SK-N-SH (cell line): ENCODE data around the gene CATSPER3. TPM values are rescaled to one million over a fixed set of nuclear protein-coding genes. Genes with fewer than 3 reads are reported as not detected.

Source experiments
- CTCF ChIA-PET: fragments of 300-600, 350-600 bp; formaldehyde crosslinking; extraction: SDS; loops from one replicate; lab custom pipeline; 2021; lab: Yijun Ruan, JAX
- POLR2A ChIA-PET: fragments of 350-600 bp; sonication (Branson Sonifier 250); formaldehyde crosslinking; extraction: SDS; loops from one replicate; lab custom pipeline; 2020; ENCODE audit warnings: antibody characterized with exemption, inconsistent platforms; lab: Yijun Ruan, JAX
- DNase-seq: peaks from one replicate; pipeline ENCODE4 v3.0.0; 2012
- H2AFZ ChIP-seq: fragments of 200-600 bp; sonication (generic); 2 replicates; pipeline ENCODE4 v1.8.1; 2016; ENCODE audit warnings: antibody characterized with exemption, mild to moderate bottlenecking, low read depth
- H3F3A ChIP-seq: fragments of 200-600 bp; sonication (generic); replicated peaks from 2 replicates; pipeline ENCODE3; 2016; ENCODE audit warnings: antibody characterized with exemption, mild to moderate bottlenecking; ENCODE audit not compliant: insufficient read depth
- H3K27ac ChIP-seq, 2 experiments: fragments of 200-500 bp in 1 of 2; fragments of 200-600 bp in 1 of 2; sonication (Bioruptor generic) in 1 of 2; sonication (generic), shearing (Covaris generic) in 1 of 2; 2 replicates each; pipeline versions ENCODE4 v1.5.1 to v1.6.1; 2014 to 2016; ENCODE audit warnings: low read depth in 2 of 2, inconsistent platforms in 1 of 2, low read length in 1 of 2, mild to moderate bottlenecking in 1 of 2, mixed read lengths in 1 of 2
- H3K27me3 ChIP-seq: fragments of 200-600 bp; sonication (generic), shearing (Covaris generic); 2 replicates; pipeline ENCODE4 v1.6.1; 2016; ENCODE audit warnings: mixed run types; ENCODE audit not compliant: insufficient read depth
- H3K36me3 ChIP-seq, 2 experiments: fragments of 200-500 bp in 1 of 2; fragments of 200-600 bp in 1 of 2; sonication (Bioruptor generic) in 1 of 2; sonication (generic) in 1 of 2; replicated peaks in 1 of 2; 2 replicates each; pipeline versions ENCODE3 to v1.5.1; 2014 to 2016; ENCODE audit warnings: low read length in 1 of 2, mild to moderate bottlenecking in 1 of 2; ENCODE audit not compliant: insufficient read depth in 2 of 2, control insufficient read depth in 1 of 2
- H3K4me1 ChIP-seq, 2 experiments: fragments of 200-500 bp in 1 of 2; fragments of 200-600 bp in 1 of 2; sonication (Bioruptor generic) in 1 of 2; sonication (generic), shearing (Covaris generic) in 1 of 2; 2 replicates each; pipeline versions ENCODE4 v1.5.1 to v1.6.1; 2014 to 2016; ENCODE audit warnings: low read depth in 1 of 2, low read length in 1 of 2, mixed run types in 1 of 2; ENCODE audit not compliant: insufficient read depth in 2 of 2, control insufficient read depth in 1 of 2
- H3K4me2 ChIP-seq: fragments of 200-600 bp; sonication (generic), shearing (Covaris generic); 2 replicates; pipeline ENCODE4 v1.6.1; 2017; ENCODE audit warnings: mixed run types
- H3K4me3 ChIP-seq, 2 experiments: fragments of 200-500 bp in 1 of 2; fragments of 200-600 bp in 1 of 2; sonication (Bioruptor generic) in 1 of 2; sonication (generic), shearing (Covaris generic) in 1 of 2; 2 replicates each; pipeline versions ENCODE4 v1.5.1 to v1.8.1; 2014 to 2016; ENCODE audit warnings: low read depth in 2 of 2, inconsistent platforms in 1 of 2, low read length in 1 of 2, mild to moderate bottlenecking in 1 of 2, mixed read lengths in 1 of 2, moderate library complexity in 1 of 2
- H3K79me2 ChIP-seq: fragments of 200-600 bp; sonication (generic); 2 replicates; pipeline ENCODE4 v1.8.1; 2017; ENCODE audit warnings: mild to moderate bottlenecking; ENCODE audit not compliant: insufficient read depth
- H3K9ac ChIP-seq: fragments of 200-600 bp; sonication (generic); 2 replicates; pipeline ENCODE4 v1.6.1; 2017; ENCODE audit warnings: mixed run types
- H3K9me2 ChIP-seq: fragments of 200-600 bp; sonication (generic); 2 replicates; pipeline ENCODE4 v1.6.1; 2017; ENCODE audit warnings: mixed run types
- H3K9me3 ChIP-seq: fragments of 200-600 bp; sonication (generic); 2 replicates; pipeline ENCODE4 v1.6.1; 2017; ENCODE audit warnings: mixed run types, mild to moderate bottlenecking, moderate library complexity
- H4K20me1 ChIP-seq: fragments of 200-600 bp; sonication (generic); 2 replicates; pipeline ENCODE4 v1.6.1; 2017; ENCODE audit warnings: mild to moderate bottlenecking, mixed run types; ENCODE audit not compliant: insufficient read depth
- CHD2 ChIP-seq: fragments of 150-350 bp; IDR thresholded peaks from 2 replicates; pipeline ENCODE4 v1.6.1; 2018; ENCODE audit warnings: low read length; ENCODE audit not compliant: partially characterized antibody
- ELF1 ChIP-seq: IDR thresholded peaks from 2 replicates; pipeline ENCODE4 v1.4.0; 2012
- EP300 ChIP-seq, 2 experiments: IDR thresholded peaks; 2 replicates each; pipeline versions ENCODE4 v1.4.0 to v1.6.1; 2012; ENCODE audit warnings: borderline replicate concordance in 1 of 2, low read depth in 1 of 2, low read length in 1 of 2
- EZH2phosphoT487 ChIP-seq: fragments of 200-600 bp; sonication (generic); IDR thresholded peaks from 2 replicates; pipeline ENCODE4 v1.6.1; 2017; ENCODE audit warnings: low read depth, mixed run types, mild to moderate bottlenecking, antibody characterized with exemption, moderate library complexity, borderline replicate concordance
- FOXJ3 ChIP-seq: sonication (generic); formaldehyde crosslinking; IDR thresholded peaks from 2 replicates; pipeline ENCODE4 v1.5.1; 2020; ENCODE audit warnings: mild to moderate bottlenecking, missing genetic modification reagents
- FOXM1 ChIP-seq: IDR thresholded peaks from 2 replicates; pipeline ENCODE4 v1.4.0; 2012; ENCODE audit warnings: low read depth, mild to moderate bottlenecking
- GABPA ChIP-seq: IDR thresholded peaks from 2 replicates; pipeline ENCODE4 v1.4.0; 2012; ENCODE audit warnings: low read depth, mild to moderate bottlenecking
- GATA2 ChIP-seq: sonication (generic); formaldehyde crosslinking; IDR thresholded peaks from 2 replicates; pipeline ENCODE4 v1.5.0; 2020; ENCODE audit warnings: mild to moderate bottlenecking, missing genetic modification reagents
- JUND ChIP-seq: IDR thresholded peaks from 2 replicates; pipeline ENCODE4 v1.4.0; 2012
- MEF2A ChIP-seq: IDR thresholded peaks from 2 replicates; pipeline ENCODE4 v1.4.0; 2012; ENCODE audit warnings: low read depth, borderline replicate concordance
- MXI1 ChIP-seq: IDR thresholded peaks from 2 replicates; pipeline ENCODE4 v1.6.1; 2012; ENCODE audit warnings: mild to moderate bottlenecking, low read depth, low read length, improper control_type of control experiment
- NFIC ChIP-seq: IDR thresholded peaks from 2 replicates; pipeline ENCODE4 v1.4.0; 2012; ENCODE audit warnings: borderline replicate concordance
- RAD21 ChIP-seq: IDR thresholded peaks from 2 replicates; pipeline ENCODE4 v1.6.1; 2012; ENCODE audit warnings: mild to moderate bottlenecking, low read length
- RFX5 ChIP-seq: IDR thresholded peaks from 2 replicates; pipeline ENCODE4 v1.6.1; 2012; ENCODE audit warnings: mild to moderate bottlenecking, improper control_type of control experiment, low read length
- RXRA ChIP-seq: IDR thresholded peaks from 2 replicates; pipeline ENCODE4 v1.4.0; 2012; ENCODE audit warnings: low read depth, mild to moderate bottlenecking, borderline replicate concordance
- SIN3A ChIP-seq: IDR thresholded peaks from 2 replicates; pipeline ENCODE4 v1.6.1; 2012; ENCODE audit warnings: low read depth, mild to moderate bottlenecking, low read length, moderate library complexity, borderline replicate concordance
- SMC3 ChIP-seq: IDR thresholded peaks from 2 replicates; pipeline ENCODE4 v1.6.1; 2012; ENCODE audit warnings: low read depth, low read length, improper control_type of control experiment
- TAF1 ChIP-seq: IDR thresholded peaks from 2 replicates; pipeline ENCODE4 v1.6.1; 2012; ENCODE audit warnings: low read depth, mild to moderate bottlenecking, low read length, moderate library complexity, borderline replicate concordance
- TCF12 ChIP-seq: IDR thresholded peaks from 2 replicates; pipeline ENCODE4 v1.4.0; 2012
- TEAD4 ChIP-seq: IDR thresholded peaks from 2 replicates; pipeline ENCODE4 v1.4.0; 2012; ENCODE audit warnings: mild to moderate bottlenecking, borderline replicate concordance; ENCODE audit not compliant: insufficient read depth
- WGBS: methylation state at CpG from one replicate; pipeline ENCODE4 v1.1.6; 2017; ENCODE audit warnings: low lambda C conversion rate; 5-methylcytosine and 5-hydroxymethylcytosine counted together
- polyA plus RNA-seq, 3 experiments: library from polyadenylated mRNA; depleted of rRNA; stranded (reverse); fragments of >200 nt; gene quantifications; 2 replicates each; pipeline ENCODE4 v1.2.3, GENCODE V29; 2012
- TF ChIP-seq, protein P1 (sequence below): IDR thresholded peaks from 2 replicates; pipeline ENCODE4 v1.4.0; 2012; ENCODE audit warnings: low read depth, borderline replicate concordance
- TF ChIP-seq, protein P2 (sequence below): IDR thresholded peaks from 2 replicates; pipeline ENCODE4 v1.4.0; 2012; ENCODE audit warnings: low read depth
- TF ChIP-seq, protein P3 (sequence below): IDR thresholded peaks from 2 replicates; pipeline ENCODE4; 2012
- TF ChIP-seq, protein P4 (sequence below): fragments of 150-350 bp; IDR thresholded peaks from 2 replicates; pipeline ENCODE4 v1.6.1; 2016; ENCODE audit warnings: mild to moderate bottlenecking, low read depth, low read length
- TF ChIP-seq, protein P5 (sequence below): fragments of 150-350 bp; IDR thresholded peaks from 2 replicates; pipeline ENCODE4 v1.6.1; 2017; ENCODE audit warnings: antibody characterized with exemption, low read length, low read depth, borderline replicate concordance
- TF ChIP-seq, protein P6 (sequence below): IDR thresholded peaks from 2 replicates; pipeline ENCODE4 v1.4.0; 2012; ENCODE audit warnings: low read depth, borderline replicate concordance

Gene CATSPER3
- polyA plus RNA-seq, 1 of the 3 experiments (the other 2 are of a cell fraction), result 0.26 TPM

DNA sequence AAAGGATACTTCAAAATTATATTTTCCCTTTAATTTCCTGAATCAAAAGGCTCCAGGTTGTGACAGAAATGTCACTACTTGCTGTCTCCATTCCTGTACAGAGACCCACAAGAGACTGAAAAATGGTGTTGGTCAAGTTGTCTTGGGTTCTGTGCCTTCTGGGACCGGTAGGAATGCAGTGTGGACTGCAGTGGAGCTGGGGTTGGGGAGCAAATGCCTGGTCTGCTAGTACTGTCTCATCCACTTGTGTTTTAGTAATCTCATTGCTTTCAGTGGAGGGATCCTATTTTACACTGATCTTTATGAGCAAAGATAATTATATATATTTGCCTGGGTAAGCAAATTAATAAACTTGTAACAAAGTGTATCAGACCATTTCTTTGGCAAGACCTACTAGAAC, 24.2 kb upstream of the CATSPER3 start (continued):
- TF ChIP-seq, protein P1, sequence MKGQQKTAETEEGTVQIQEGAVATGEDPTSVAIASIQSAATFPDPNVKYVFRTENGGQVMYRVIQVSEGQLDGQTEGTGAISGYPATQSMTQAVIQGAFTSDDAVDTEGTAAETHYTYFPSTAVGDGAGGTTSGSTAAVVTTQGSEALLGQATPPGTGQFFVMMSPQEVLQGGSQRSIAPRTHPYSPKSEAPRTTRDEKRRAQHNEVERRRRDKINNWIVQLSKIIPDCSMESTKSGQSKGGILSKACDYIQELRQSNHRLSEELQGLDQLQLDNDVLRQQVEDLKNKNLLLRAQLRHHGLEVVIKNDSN, result no peak
- no peak for TF ChIP-seq JUND
- TF ChIP-seq SIN3A, result no peak

DNA sequence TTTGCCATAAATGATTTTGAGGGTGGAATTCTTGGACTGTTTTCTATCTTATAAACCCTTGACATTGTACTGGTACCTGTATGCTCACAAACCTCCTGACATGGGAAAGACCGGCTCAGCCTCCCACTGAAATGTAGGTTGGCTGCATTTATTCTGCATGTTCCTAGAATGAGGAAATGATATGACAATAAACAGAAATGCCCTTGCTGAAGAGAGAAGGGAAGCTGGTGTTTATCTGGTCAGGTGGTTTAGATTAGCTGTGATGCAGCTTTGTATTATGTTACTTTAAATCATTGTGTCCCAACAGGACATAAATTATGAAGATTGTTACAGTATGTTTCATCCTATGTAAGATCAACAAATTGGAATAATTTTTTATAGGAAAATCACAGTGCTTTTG, 23.1 kb upstream of the CATSPER3 start:
- Histone ChIP-seq H3K36me3 (no peaks in the 10 kb centered on the region), H3K9me2 (no peaks in the 10 kb centered on the region), H3K27me3 (no peaks in the 10 kb centered on the region), H3F3A (peaks cover 7% of the 10 kb centered on the region), H4K20me1 (no peaks in the 10 kb centered on the region), H3K9me3 (no peaks in the 10 kb centered on the region), H3K9ac (no peak overlapping the region), H3K4me1 (peaks cover 0 to 23% of the 10 kb centered on the region in 2 experiments; a peak in 2 of 4 replicates), H3K27ac (peak overlapping the region in 1 of 2 experiments; percentile 77; a peak in 2 of 4 replicates), H2AFZ (no peak overlapping the region), H3K79me2 (no peaks in the 10 kb centered on the region), H3K4me2 (no peak overlapping the region), H3K4me3 (no peak overlapping the region)
- CTCF ChIA-PET, result interaction anchor here (1.0 to 1.7 kb wide), 4 partner anchors 11 to 246 kb away, joined by 3 to 9 read pairs (median 6); partner anchors contain the start of gene PCBD2
- DNase-seq, result peak; percentile 59
- WGBS, result 26% methylated on average over 1 of the region's 1 CpG
- POLR2A ChIA-PET, result interaction anchor here (1.0 kb wide), 1 partner anchor 35 kb away, joined by 3 read pairs; no protein-coding TSS in a partner anchor
- TF ChIP-seq GATA2 (CRISPR knock-in tag) (peak; percentile 82), FOXJ3 (peak; percentile 76; the same call in 1 of the 2 replicates), RXRA (no peak), TEAD4 (no peak), SMC3 (no peak), SIN3A (no peak; the same call in 1 of the 2 replicates), RFX5 (peak; percentile 23; the same call in 1 of the 2 replicates), GABPA (no peak), MEF2A (no peak), TCF12 (peak; percentile 91), EP300 (IDR thresholded peaks at IDR 0.05; ENCODE audit: borderline replicate concordance in 1 of 2, low read depth in 1 of 2, low read length in 1 of 2) (peak; percentile 12 to 96; a peak in 3 of 4 replicates), NFIC (no peak), EZH2phosphoT487 (no peak), MXI1 (no peak; the same call in 1 of the 2 replicates), TAF1 (no peak), FOXM1 (no peak), RAD21 (no peak), ELF1 (no peak), CHD2 (peak; percentile 72)
- TF ChIP-seq, protein P2, sequence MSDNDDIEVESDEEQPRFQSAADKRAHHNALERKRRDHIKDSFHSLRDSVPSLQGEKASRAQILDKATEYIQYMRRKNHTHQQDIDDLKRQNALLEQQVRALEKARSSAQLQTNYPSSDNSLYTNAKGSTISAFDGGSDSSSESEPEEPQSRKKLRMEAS, result no peak
- TF ChIP-seq, protein P1, result no peak
- TF ChIP-seq, protein P3, sequence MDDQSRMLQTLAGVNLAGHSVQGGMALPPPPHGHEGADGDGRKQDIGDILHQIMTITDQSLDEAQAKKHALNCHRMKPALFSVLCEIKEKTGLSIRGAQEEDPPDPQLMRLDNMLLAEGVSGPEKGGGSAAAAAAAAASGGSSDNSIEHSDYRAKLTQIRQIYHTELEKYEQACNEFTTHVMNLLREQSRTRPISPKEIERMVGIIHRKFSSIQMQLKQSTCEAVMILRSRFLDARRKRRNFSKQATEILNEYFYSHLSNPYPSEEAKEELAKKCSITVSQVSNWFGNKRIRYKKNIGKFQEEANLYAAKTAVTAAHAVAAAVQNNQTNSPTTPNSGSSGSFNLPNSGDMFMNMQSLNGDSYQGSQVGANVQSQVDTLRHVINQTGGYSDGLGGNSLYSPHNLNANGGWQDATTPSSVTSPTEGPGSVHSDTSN, result peak; percentile 77
- TF ChIP-seq, protein P4, sequence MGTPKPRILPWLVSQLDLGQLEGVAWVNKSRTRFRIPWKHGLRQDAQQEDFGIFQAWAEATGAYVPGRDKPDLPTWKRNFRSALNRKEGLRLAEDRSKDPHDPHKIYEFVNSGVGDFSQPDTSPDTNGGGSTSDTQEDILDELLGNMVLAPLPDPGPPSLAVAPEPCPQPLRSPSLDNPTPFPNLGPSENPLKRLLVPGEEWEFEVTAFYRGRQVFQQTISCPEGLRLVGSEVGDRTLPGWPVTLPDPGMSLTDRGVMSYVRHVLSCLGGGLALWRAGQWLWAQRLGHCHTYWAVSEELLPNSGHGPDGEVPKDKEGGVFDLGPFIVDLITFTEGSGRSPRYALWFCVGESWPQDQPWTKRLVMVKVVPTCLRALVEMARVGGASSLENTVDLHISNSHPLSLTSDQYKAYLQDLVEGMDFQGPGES, result no peak
- TF ChIP-seq, protein P5, sequence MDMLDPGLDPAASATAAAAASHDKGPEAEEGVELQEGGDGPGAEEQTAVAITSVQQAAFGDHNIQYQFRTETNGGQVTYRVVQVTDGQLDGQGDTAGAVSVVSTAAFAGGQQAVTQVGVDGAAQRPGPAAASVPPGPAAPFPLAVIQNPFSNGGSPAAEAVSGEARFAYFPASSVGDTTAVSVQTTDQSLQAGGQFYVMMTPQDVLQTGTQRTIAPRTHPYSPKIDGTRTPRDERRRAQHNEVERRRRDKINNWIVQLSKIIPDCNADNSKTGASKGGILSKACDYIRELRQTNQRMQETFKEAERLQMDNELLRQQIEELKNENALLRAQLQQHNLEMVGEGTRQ, result no peak
- TF ChIP-seq, protein P6, sequence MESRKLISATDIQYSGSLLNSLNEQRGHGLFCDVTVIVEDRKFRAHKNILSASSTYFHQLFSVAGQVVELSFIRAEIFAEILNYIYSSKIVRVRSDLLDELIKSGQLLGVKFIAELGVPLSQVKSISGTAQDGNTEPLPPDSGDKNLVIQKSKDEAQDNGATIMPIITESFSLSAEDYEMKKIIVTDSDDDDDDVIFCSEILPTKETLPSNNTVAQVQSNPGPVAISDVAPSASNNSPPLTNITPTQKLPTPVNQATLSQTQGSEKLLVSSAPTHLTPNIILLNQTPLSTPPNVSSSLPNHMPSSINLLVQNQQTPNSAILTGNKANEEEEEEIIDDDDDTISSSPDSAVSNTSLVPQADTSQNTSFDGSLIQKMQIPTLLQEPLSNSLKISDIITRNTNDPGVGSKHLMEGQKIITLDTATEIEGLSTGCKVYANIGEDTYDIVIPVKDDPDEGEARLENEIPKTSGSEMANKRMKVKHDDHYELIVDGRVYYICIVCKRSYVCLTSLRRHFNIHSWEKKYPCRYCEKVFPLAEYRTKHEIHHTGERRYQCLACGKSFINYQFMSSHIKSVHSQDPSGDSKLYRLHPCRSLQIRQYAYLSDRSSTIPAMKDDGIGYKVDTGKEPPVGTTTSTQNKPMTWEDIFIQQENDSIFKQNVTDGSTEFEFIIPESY, result no peak
